MG63 (cell line): ENCODE results near the gene HCN4. TPM values are rescaled to one million over a fixed set of nuclear protein-coding genes. Genes with fewer than 3 reads are reported as not detected.

Experiments used
- DNase-seq: peaks from one replicate; pipeline ENCODE4 v3.0.0-alpha.2; 2020
- H3K27me3 ChIP-seq: fragments of 250-450 bp; sonication (Bioruptor Pico); 2 replicates; pipeline ENCODE4 v1.5.1; 2020; ENCODE audit warnings: mild to moderate bottlenecking, moderate library complexity
- H3K36me3 ChIP-seq: fragments of 250-450 bp; sonication (Bioruptor Pico); 2 replicates; pipeline ENCODE4 v1.5.1; 2020; ENCODE audit warnings: mild to moderate bottlenecking, moderate library complexity
- H3K4me3 ChIP-seq: fragments of 250-450 bp; sonication (Bioruptor Pico); 2 replicates; pipeline ENCODE4 v1.5.1; 2020; ENCODE audit warnings: mild to moderate bottlenecking, moderate library complexity
- H3K9me3 ChIP-seq: fragments of 250-450 bp; sonication (Bioruptor Pico); 2 replicates; pipeline ENCODE4 v1.5.1; 2020; ENCODE audit warnings: mild to moderate bottlenecking, moderate library complexity
- total RNA-seq: library from RNA; depleted of rRNA; stranded (reverse); fragments of >200 nt; shearing (Covaris generic); gene quantifications from 2 replicates; pipeline ENCODE4 v1.2.3, GENCODE V29; 2014; ENCODE audit warnings: low replicate concordance

The HCN4 gene
- total RNA-seq, 1 experiment from 2014 or later = not detected

- Histone ChIP-seq H3K9me3 (0 out of 2 replicates have a peak, but pooled peaks cover 2% of the 10 kb centered on the region), H3K4me3 (no peak overlapping the region), H3K36me3 (no peaks in the 10 kb centered on the region), H3K27me3 (no peaks in the 10 kb centered on the region)
- DNase-seq = no peak
These were observed 30.0 kb downstream of the HCN4 start for GRCh38 chr15:73338606-73339374.

- no peaks in the 10 kb centered on the region for H3K27me3 ChIP-seq
- 0 out of 2 replicates have a peak, but pooled peaks cover 2% of the 10 kb centered on the region for H3K9me3 ChIP-seq
- H3K36me3 ChIP-seq = no peaks in the 10 kb centered on the region
- no peak for DNase-seq
- H3K4me3 ChIP-seq = no peak overlapping the region
These were observed 30.7 kb downstream of the HCN4 start for GRCh38 chr15:73338058-73338457.

GRCh38 chr15:73337187-73337586 is 31.6 kb downstream of the HCN4 start:
- Histone ChIP-seq H3K9me3 (no peaks in the 10 kb centered on the region), H3K36me3 (no peaks in the 10 kb centered on the region), H3K27me3 (no peaks in the 10 kb centered on the region), H3K4me3 (no peak overlapping the region)
- DNase-seq = no peak

- Histone ChIP-seq H3K4me3 (no peak overlapping the region), H3K27me3 (no peaks in the 10 kb centered on the region), H3K36me3 (no peaks in the 10 kb centered on the region), H3K9me3 (no peaks in the 10 kb centered on the region)
- no peak for DNase-seq
These were observed 32.0 kb downstream of the HCN4 start for GRCh38 chr15:73336756-73337155.

- Histone ChIP-seq H3K9me3 (no peaks in the 10 kb centered on the region), H3K36me3 (no peaks in the 10 kb centered on the region), H3K4me3 (no peak overlapping the region), H3K27me3 (no peaks in the 10 kb centered on the region)
- no peak for DNase-seq
These were observed 33.3 kb downstream of the HCN4 start for GRCh38 chr15:73335471-73335870.

- no peaks in the 10 kb centered on the region for H3K27me3 ChIP-seq
- DNase-seq = no peak
- H3K4me3 ChIP-seq = no peak overlapping the region
- H3K9me3 ChIP-seq = no peaks in the 10 kb centered on the region
- no peaks in the 10 kb centered on the region for H3K36me3 ChIP-seq
These were observed 33.7 kb downstream of the HCN4 start for GRCh38 chr15:73335026-73335425.

GRCh38 chr15:73334086-73334485 is 34.7 kb downstream of the HCN4 start:
- no peak for DNase-seq
- Histone ChIP-seq H3K4me3 (no peak overlapping the region), H3K27me3 (no peaks in the 10 kb centered on the region), H3K36me3 (no peaks in the 10 kb centered on the region), H3K9me3 (no peaks in the 10 kb centered on the region)

- no peak for DNase-seq
- Histone ChIP-seq H3K9me3 (no peaks in the 10 kb centered on the region), H3K4me3 (no peak overlapping the region), H3K36me3 (no peaks in the 10 kb centered on the region), H3K27me3 (no peaks in the 10 kb centered on the region)
These were observed 35.8 kb downstream of the HCN4 start for GRCh38 chr15:73333001-73333400.

- Histone ChIP-seq H3K27me3 (no peaks in the 10 kb centered on the region), H3K4me3 (no peak overlapping the region), H3K36me3 (no peaks in the 10 kb centered on the region), H3K9me3 (no peaks in the 10 kb centered on the region)
- no peak for DNase-seq
These were observed 36.5 kb downstream of the HCN4 start for GRCh38 chr15:73331991-73332925.

GRCh38 chr15:73331501-73331900 is 37.3 kb downstream of the HCN4 start:
- no peaks in the 10 kb centered on the region for H3K36me3 ChIP-seq
- DNase-seq = no peak
- H3K27me3 ChIP-seq = no peaks in the 10 kb centered on the region
- no peak overlapping the region for H3K4me3 ChIP-seq
- no peaks in the 10 kb centered on the region for H3K9me3 ChIP-seq

- DNase-seq = no peak
- Histone ChIP-seq H3K4me3 (no peak overlapping the region), H3K27me3 (no peaks in the 10 kb centered on the region), H3K9me3 (no peaks in the 10 kb centered on the region), H3K36me3 (no peaks in the 10 kb centered on the region)
These were observed 38.3 kb downstream of the HCN4 start for GRCh38 chr15:73330206-73331051.

GRCh38 chr15:73329501-73330200 is 39.1 kb downstream of the HCN4 start:
- Histone ChIP-seq H3K36me3 (no peaks in the 10 kb centered on the region), H3K4me3 (no peak overlapping the region), H3K27me3 (no peaks in the 10 kb centered on the region), H3K9me3 (no peaks in the 10 kb centered on the region)
- DNase-seq = no peak

- no peaks in the 10 kb centered on the region for H3K36me3 ChIP-seq
- no peaks in the 10 kb centered on the region for H3K9me3 ChIP-seq
- H3K4me3 ChIP-seq = no peak overlapping the region
- H3K27me3 ChIP-seq = no peaks in the 10 kb centered on the region
- DNase-seq = no peak
These were observed 39.8 kb downstream of the HCN4 start for GRCh38 chr15:73328981-73329380.

GRCh38 chr15:73328149-73328820 is 40.5 kb downstream of the HCN4 start:
- H3K9me3 ChIP-seq = no peaks in the 10 kb centered on the region
- H3K27me3 ChIP-seq = no peaks in the 10 kb centered on the region
- no peaks in the 10 kb centered on the region for H3K36me3 ChIP-seq
- H3K4me3 ChIP-seq = no peak overlapping the region
- DNase-seq = no peak

- no peaks in the 10 kb centered on the region for H3K27me3 ChIP-seq
- DNase-seq = no peak
- H3K9me3 ChIP-seq = no peaks in the 10 kb centered on the region
- no peaks in the 10 kb centered on the region for H3K36me3 ChIP-seq
- H3K4me3 ChIP-seq = no peak overlapping the region
These were observed 42.6 kb downstream of the HCN4 start for GRCh38 chr15:73326157-73326556.
